MM.1S (cell line): ENCODE data around the gene DISC1.

Experiments used
- DNase-seq: peaks from one replicate; pipeline ENCODE4 v3.0.0-alpha.2; 2015
- H2AFZ ChIP-seq: fragments of 300-600 bp; sonication (generic); 2 replicates; pipeline ENCODE4 v1.6.0; 2016; ENCODE audit warnings: antibody characterized with exemption, low read length
- H3F3A ChIP-seq: fragments of 300-600 bp; sonication (generic); 2 replicates; pipeline ENCODE4 v1.6.1; 2016; ENCODE audit warnings: mild to moderate bottlenecking, antibody characterized with exemption, low read length, moderate library complexity, mixed read lengths; ENCODE audit not compliant: insufficient read depth
- H3K27ac ChIP-seq: fragments of 300-600 bp; sonication (generic); 2 replicates; pipeline ENCODE4 v1.5.1; 2016; ENCODE audit warnings: mild to moderate bottlenecking, low read length
- H3K27me3 ChIP-seq: fragments of 300-600 bp; sonication (generic); replicated peaks from 2 replicates; pipeline ENCODE4 v1.6.0; 2016; ENCODE audit warnings: low read length; ENCODE audit not compliant: insufficient read depth
- H3K36me3 ChIP-seq: fragments of 300-600 bp; sonication (generic); replicated peaks from 2 replicates; pipeline ENCODE4 v1.6.1; 2016; ENCODE audit warnings: mild to moderate bottlenecking, low read length, mixed read lengths; ENCODE audit not compliant: insufficient read depth
- H3K4me1 ChIP-seq: fragments of 300-600 bp; sonication (generic); 2 replicates; pipeline ENCODE4 v1.6.1; 2016; ENCODE audit warnings: low read length, mixed read lengths
- H3K4me2 ChIP-seq: fragments of 300-600 bp; sonication (generic); 2 replicates; pipeline ENCODE4 v1.6.0; 2016; ENCODE audit warnings: low read depth, low read length
- H3K4me3 ChIP-seq: fragments of 300-600 bp; sonication (generic); 2 replicates; pipeline ENCODE4 v1.5.1; 2016; ENCODE audit warnings: low read length, mixed read lengths
- H3K79me2 ChIP-seq: fragments of 300-600 bp; sonication (generic); 2 replicates; pipeline ENCODE4 v1.6.1; 2016; ENCODE audit warnings: mixed run types, low read length, mixed read lengths
- H3K9ac ChIP-seq: fragments of 300-600 bp; sonication (generic); 2 replicates; pipeline ENCODE4 v1.6.1; 2016; ENCODE audit warnings: low read length, mixed read lengths
- H3K9me2 ChIP-seq: fragments of 300-600 bp; sonication (generic); replicated peaks from 2 replicates; pipeline ENCODE4 v1.6.1; 2016; ENCODE audit warnings: mild to moderate bottlenecking, low read length, mixed read lengths; ENCODE audit not compliant: insufficient read depth
- H3K9me3 ChIP-seq: fragments of 300-600 bp; sonication (generic); replicated peaks from 2 replicates; pipeline ENCODE4 v1.6.1; 2016; ENCODE audit warnings: mild to moderate bottlenecking, low read length, mixed read lengths; ENCODE audit not compliant: insufficient read depth
- H4K20me1 ChIP-seq: fragments of 300-600 bp; sonication (generic); 2 replicates; pipeline ENCODE4 v1.6.1; 2016; ENCODE audit warnings: mild to moderate bottlenecking, low read length, moderate library complexity, mixed read lengths; ENCODE audit not compliant: insufficient read depth
- EZH2 ChIP-seq: fragments of 300-600 bp; sonication (generic); optimal IDR thresholded peaks from 2 replicates; pipeline ENCODE3; 2017; ENCODE audit warnings: low read depth, mild to moderate bottlenecking, antibody characterized with exemption, low read length, mixed read lengths
- EZH2phosphoT487 ChIP-seq: fragments of 300-600 bp; sonication (generic); IDR thresholded peaks from 2 replicates; pipeline ENCODE4 v1.6.1; 2018; ENCODE audit warnings: antibody characterized with exemption, low read length
- TF ChIP-seq, protein P1 (sequence below): fragments of 300-600 bp; sonication (generic); IDR thresholded peaks from 2 replicates; pipeline ENCODE4 v1.5.1; 2016; ENCODE audit warnings: antibody characterized with exemption, low read length, mixed read lengths

The DISC1 gene

DNA sequence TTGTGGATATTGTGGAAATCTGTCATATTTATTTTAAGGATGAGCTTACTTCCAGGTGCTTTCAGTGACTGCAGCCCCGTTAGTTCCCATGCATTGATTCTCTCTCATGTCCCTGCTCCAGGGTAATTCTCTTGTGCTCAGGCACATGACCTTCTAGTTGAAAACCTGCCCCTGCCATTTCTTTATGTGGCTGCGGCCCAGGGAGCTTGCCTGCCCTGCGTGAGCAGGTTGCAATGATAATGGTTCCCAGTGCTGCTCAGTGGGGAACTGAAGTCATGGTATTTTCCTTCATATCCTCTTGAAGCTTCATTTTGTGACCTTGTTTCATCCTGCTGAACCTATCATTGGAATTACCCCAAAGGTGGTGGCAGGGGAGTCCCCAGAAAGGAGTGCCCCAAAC, 229.8 kb downstream of the DISC1 start:
- Histone ChIP-seq H3K4me2 (no peak overlapping the region), H2AFZ (no peak overlapping the region), H3K4me3 (no peak overlapping the region), H3K79me2 (no peaks in the 10 kb centered on the region), H3K9me3 (no peaks in the 10 kb centered on the region), H3K9ac (no peak overlapping the region), H4K20me1 (no peaks in the 10 kb centered on the region), H3K36me3 (no peaks in the 10 kb centered on the region), H3K27me3 (no peaks in the 10 kb centered on the region), H3K4me1 (no peaks in the 10 kb centered on the region), H3K27ac (no peak overlapping the region), H3K9me2 (no peaks in the 10 kb centered on the region), H3F3A (no peaks in the 10 kb centered on the region)
- no peak for DNase-seq
- TF ChIP-seq EZH2phosphoT487, result no peak
- TF ChIP-seq, protein P1, sequence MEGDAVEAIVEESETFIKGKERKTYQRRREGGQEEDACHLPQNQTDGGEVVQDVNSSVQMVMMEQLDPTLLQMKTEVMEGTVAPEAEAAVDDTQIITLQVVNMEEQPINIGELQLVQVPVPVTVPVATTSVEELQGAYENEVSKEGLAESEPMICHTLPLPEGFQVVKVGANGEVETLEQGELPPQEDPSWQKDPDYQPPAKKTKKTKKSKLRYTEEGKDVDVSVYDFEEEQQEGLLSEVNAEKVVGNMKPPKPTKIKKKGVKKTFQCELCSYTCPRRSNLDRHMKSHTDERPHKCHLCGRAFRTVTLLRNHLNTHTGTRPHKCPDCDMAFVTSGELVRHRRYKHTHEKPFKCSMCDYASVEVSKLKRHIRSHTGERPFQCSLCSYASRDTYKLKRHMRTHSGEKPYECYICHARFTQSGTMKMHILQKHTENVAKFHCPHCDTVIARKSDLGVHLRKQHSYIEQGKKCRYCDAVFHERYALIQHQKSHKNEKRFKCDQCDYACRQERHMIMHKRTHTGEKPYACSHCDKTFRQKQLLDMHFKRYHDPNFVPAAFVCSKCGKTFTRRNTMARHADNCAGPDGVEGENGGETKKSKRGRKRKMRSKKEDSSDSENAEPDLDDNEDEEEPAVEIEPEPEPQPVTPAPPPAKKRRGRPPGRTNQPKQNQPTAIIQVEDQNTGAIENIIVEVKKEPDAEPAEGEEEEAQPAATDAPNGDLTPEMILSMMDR, result no peak
- no peak for TF ChIP-seq EZH2

DNA sequence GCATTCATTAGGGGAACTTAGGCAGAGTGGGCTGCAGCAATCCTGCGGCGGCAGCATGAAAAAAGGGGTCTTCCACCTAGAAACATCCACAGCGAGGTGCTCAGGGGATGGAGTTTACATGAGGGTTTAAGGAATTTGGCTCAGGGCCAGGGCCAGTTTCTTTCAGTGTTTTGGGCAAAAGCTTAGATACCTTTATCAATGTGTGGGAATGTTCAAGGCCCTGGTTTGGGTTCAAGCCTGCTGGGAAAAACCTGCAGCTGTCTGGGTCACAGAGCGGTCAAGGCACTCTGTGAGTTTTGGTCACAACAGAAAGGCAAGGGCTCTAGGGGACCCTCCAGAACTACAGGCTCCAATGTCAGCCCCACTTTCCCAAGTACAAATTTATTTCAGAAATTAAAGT, 230.3 kb downstream of the DISC1 start:
- Histone ChIP-seq H4K20me1 (no peaks in the 10 kb centered on the region), H3K27ac (no peak overlapping the region), H3K36me3 (no peaks in the 10 kb centered on the region), H3K4me3 (no peak overlapping the region), H2AFZ (no peak overlapping the region), H3K9me3 (no peaks in the 10 kb centered on the region), H3K4me1 (no peaks in the 10 kb centered on the region), H3F3A (no peaks in the 10 kb centered on the region), H3K27me3 (no peaks in the 10 kb centered on the region), H3K79me2 (no peaks in the 10 kb centered on the region), H3K9ac (no peak overlapping the region), H3K9me2 (no peaks in the 10 kb centered on the region), H3K4me2 (no peak overlapping the region)
- no peak for TF ChIP-seq EZH2
- TF ChIP-seq, protein P1, result no peak
- TF ChIP-seq EZH2phosphoT487, result no peak
- DNase-seq, result no peak

DNA sequence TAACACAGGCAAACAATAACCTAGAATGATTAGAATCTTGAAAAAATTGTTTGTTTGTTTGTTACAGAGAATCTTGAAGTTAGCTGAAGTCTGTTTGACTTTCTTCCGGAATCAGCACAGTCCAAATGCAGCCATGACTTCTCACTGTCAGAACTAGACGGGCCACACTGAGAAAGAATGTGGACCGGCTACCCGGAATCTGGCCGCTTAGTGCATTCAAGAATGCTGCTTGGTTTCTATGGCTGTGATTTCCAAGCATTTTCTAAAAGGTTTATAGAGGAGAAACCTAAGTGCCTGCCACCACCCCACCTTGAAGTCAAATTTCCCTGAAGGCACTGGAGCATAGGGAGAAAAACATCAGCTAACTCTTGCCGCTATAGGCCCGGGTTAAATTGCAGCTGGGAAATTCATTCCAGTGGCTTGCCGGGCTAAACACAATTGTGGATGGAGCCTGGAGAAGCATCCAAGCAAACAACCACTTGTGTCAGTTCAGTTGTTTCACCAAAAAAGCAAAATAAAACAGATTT, 231.1 kb downstream of the DISC1 start:
- H3K9me2 ChIP-seq, result no peaks in the 10 kb centered on the region
- H2AFZ ChIP-seq, result no peak overlapping the region
- H3K4me2 ChIP-seq, result no peak overlapping the region
- H3K27me3 ChIP-seq, result no peaks in the 10 kb centered on the region
- no peaks in the 10 kb centered on the region for H3K4me1 ChIP-seq
- H4K20me1 ChIP-seq, result no peaks in the 10 kb centered on the region
- no peaks in the 10 kb centered on the region for H3F3A ChIP-seq
- no peaks in the 10 kb centered on the region for H3K36me3 ChIP-seq
- DNase-seq, result no peak
- H3K4me3 ChIP-seq, result no peak overlapping the region
- no peaks in the 10 kb centered on the region for H3K79me2 ChIP-seq
- no peak for TF ChIP-seq EZH2
- TF ChIP-seq EZH2phosphoT487, result no peak
- TF ChIP-seq, protein P1, result no peak
- no peak overlapping the region for H3K9ac ChIP-seq
- no peak overlapping the region for H3K27ac ChIP-seq
- H3K9me3 ChIP-seq, result no peaks in the 10 kb centered on the region
